Stimulated activated CD4-positive, alpha-beta T cell treated with anti-CD3 and anti-CD28 coated beads, Interleukin-4, amount 100 ng/mL, for 48 hours (primary cell): ENCODE results near the gene GTF2H2.
"Not testable (repeated sequence)": the region's sequence is repeated elsewhere in the genome, so short reads cannot be mapped to it uniquely, and the experiment has no call there.

ENCODE experiments used
- DNase-seq, 2 donors: peaks; one replicate each; pipeline ENCODE4 v3.0.0-alpha.2; 2020; ENCODE audit warnings: low read depth in 2 of 2

GTF2H2 gene

GRCh38 chr5:71013575-71013974 is 53.9 kb downstream of the GTF2H2 start:
- no peak for DNase-seq

- DNase-seq, result no peak
Observed at GRCh38 chr5:71011194-71011792, 56.2 kb downstream of the GTF2H2 start.

GRCh38 chr5:71006983-71007382 is 60.5 kb downstream of the GTF2H2 start:
- DNase-seq, result not testable (repeated sequence)
